Activated effector memory CD4-positive, alpha-beta T cell treated with Interleukin-2 at 50 U/mL for 16 hours (primary cell): Measurements from ENCODE around the gene S100A3.
"Not testable (repeated sequence)": the region's sequence is repeated elsewhere in the genome, so short reads cannot be mapped to it uniquely, and the experiment has no call there.

Experiments used
- DNase-seq: peaks from one replicate; pipeline ENCODE4 v3.0.0-alpha.2; 2020

S100A3 gene, protein sequence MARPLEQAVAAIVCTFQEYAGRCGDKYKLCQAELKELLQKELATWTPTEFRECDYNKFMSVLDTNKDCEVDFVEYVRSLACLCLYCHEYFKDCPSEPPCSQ

DNA sequence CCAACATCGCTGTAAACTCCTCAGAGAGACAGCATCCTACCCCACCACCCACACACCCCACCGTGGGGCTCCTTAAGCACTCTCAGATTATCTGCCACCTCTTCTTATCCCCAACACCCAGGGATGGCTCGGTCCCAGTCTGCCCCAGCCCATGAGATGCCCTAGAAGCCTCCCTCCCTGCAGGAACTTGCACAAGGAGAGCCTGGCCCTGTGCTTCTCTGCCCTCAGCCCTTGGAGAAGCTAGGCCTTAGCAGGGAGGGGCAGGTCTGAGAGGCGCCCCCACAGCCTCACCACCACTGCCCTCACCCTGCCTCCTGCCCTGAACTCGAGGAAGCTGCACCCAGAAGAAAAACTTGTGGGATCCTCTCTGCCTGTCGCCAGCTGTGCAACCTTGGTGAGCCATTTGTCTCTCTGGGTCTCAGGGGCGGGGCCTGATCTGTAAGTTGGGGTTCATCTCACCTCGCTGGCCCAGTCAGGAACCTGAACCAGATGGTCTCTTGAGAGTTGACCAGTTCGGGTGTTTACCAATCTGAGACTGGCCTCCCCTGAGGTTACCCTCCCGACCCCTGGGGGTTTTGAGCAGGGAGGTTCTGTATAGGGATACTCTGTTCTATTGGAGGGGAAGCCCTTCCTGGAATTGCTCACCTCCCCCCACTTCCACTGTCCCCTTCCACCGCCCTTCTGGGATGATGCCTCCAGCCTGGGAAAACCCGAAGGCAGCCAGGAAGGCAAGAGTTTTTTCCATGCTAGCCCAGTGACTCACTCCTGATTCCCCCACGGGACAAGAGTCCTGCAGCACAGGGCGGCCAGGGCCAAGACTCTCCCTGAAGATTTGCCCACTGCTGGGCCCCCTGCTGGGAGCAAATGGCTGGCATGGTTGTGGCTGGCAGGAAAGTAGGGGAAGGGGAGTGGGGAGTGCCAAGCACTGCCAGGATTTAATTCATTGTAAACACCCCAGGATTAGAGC lies at the start of gene S100A3:
Gene S100A3, minus strand, starts transcription at position 537 of the 967 bp plus-strand sequence. CDS start 773 bp downstream, outside the sequence.
- no peak for DNase-seq

- no peak for DNase-seq
These were observed 49.5 kb upstream of the S100A3 start for GRCh38 chr1:153598309-153599172.

GRCh38 chr1:153597206-153597605 lies 48.1 kb upstream of the S100A3 start:
- DNase-seq = no peak

DNA sequence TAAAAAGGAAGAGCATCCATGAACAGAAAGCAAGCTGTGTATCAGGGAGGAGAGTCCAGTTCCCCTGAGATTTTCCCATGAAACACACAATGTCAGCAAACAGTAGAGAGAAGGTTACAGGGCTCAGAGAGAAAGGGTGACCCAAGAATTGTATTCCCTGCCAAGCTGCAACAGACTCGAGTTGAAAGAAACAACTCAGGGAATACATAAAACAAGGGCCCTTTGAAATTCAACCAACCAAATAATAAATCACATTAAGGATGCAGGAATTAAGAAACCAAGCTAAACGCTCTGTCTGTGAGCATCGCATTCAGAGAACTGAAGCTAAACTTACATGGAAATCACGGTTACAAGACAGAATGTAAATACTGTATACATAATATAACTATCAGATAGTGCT lies 43.7 kb upstream of the S100A3 start:
- DNase-seq = no peak

- no peak for DNase-seq
These were observed 39.4 kb upstream of the S100A3 start for GRCh38 chr1:153588482-153588881.

DNA sequence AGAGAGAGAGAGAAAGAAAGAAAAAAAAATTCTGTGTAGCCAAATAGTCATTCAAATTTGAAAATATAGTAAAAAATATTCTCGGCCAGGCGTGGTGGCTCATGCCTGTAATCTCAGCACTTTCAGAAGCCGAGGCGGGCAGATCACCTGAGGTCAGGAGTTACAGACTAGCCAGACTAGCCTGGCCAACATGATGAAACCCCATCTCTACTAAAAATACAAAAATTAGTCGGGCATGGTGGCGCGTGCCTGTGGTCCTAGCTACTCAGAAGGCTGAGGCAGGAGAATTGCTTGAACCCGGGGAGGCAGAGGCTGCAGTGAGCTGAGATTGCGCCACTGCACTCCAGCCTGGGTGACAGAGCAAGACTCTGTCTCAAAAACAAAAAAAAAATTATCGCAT lies 39.0 kb upstream of the S100A3 start:
- DNase-seq = not testable (repeated sequence)

GRCh38 chr1:153587314-153587713 lies 38.3 kb upstream of the S100A3 start:
- DNase-seq = no peak

DNA sequence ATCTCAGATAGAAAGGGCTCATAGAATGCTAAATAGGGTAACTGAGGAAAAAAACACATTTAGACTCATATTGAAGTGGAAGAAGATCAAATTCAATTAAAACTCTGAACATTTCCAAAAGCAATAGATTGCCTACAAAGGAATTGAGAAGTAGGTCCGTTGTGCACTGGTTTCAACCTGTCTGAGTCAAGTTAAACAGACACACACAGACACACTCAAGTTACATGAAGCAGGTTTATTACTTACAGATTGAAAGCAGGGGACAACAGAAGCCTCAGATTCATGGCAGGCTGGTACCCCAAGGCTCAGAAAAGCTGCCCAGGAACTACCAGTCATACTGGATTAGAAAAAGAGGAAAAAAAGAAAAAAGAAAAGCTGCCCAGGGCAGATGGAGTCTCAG lies 37.3 kb upstream of the S100A3 start:
- DNase-seq = no peak

DNA sequence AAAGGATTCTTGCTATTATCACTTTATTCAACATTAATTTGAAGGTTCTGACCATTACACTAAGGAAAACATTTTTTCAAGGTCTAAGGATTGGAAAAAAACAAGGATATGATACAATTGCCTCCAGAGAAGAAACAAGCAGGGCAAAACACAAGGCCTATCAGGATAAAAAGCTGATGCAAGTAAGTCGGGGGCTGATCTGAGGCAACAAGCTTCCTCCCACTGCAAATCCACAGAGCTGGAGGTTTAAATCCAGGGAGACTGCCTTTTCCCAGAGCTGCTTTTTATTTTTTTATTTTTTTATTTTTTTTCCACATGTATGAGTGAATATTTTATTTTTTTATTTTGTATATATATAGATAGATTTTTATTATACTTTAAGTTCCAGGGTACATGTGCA lies 35.9 kb upstream of the S100A3 start:
- DNase-seq = no peak

GRCh38 chr1:153583976-153584375 lies 34.9 kb upstream of the S100A3 start:
- no peak for DNase-seq

- DNase-seq = not testable (repeated sequence)
These were observed 34.5 kb upstream of the S100A3 start for GRCh38 chr1:153583514-153583913.

- not testable (repeated sequence) for DNase-seq
These were observed 33.8 kb upstream of the S100A3 start for GRCh38 chr1:153582836-153583235.

- DNase-seq = no peak
These were observed 29.9 kb upstream of the S100A3 start for GRCh38 chr1:153578936-153579335.

DNA sequence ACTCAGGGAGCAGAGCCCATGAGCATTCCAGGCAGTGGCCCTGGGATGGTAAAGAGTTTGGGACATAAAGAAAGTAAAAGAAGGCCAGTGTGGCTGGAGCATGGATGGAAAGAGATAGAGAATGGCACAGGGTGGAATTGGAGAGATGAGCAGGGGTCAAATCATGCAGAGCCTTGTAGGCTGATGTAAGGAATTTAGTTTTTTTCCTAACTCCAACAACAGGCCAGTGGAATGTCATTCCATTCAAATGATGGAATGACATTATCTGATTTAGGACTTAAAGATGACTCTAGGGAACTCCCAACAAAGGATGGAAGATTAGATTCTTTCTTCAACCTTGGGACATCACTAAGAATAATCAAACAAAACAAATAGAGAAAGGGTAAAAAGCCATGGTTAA lies 29.4 kb upstream of the S100A3 start:
- no peak for DNase-seq

DNA sequence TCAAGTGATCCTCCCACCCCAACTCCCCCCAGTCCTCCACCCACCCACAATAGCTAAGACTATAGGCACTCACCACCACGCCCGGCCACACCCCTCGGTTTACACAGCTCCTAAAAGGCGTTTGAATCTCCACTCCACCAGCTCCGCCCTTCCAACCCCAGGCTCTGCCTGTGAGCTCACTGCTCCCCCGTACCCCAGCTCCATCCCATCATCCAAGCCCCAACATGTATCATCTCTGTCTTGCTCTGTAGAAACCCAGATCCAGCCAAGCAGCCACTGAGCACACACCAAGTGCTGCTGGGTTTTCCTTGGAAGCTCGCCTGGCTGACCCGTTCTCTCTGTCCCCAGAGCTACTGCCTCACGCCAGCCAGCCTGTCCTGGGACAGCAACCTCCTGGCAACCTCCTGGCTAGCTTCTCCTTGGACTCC lies 28.6 kb upstream of the S100A3 start:
- no peak for DNase-seq

DNA sequence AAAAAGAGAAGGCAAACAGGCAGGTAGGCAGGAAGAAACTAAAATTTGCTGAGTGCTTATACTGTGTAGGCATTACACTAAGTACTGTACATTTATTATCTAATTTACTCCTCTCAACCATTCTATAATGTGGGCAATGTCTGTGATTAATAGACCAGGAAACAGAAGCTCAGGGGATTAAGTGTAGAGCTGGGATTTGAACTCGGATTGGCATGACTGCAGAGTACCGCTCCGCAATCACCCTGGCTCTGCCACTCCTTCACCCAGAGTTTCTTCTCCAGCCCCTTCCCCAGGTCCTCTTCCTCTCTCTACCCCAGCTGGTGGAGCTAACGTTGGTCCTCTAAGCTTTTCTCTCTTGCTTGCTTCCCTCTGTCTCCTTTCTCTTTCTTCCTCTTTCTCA lies 28.1 kb upstream of the S100A3 start:
- no peak for DNase-seq

GRCh38 chr1:153575497-153575896 lies 26.4 kb upstream of the S100A3 start:
- not testable (repeated sequence) for DNase-seq

- not testable (repeated sequence) for DNase-seq
These were observed 26.0 kb upstream of the S100A3 start for GRCh38 chr1:153575081-153575491.

- no peak for DNase-seq
These were observed 24.3 kb upstream of the S100A3 start for GRCh38 chr1:153573351-153573750.

- peak; percentile 36 for DNase-seq
These were observed 23.5 kb upstream of the S100A3 start for GRCh38 chr1:153572569-153573015.

GRCh38 chr1:153571706-153572105 lies 22.6 kb upstream of the S100A3 start:
- DNase-seq = no peak

DNA sequence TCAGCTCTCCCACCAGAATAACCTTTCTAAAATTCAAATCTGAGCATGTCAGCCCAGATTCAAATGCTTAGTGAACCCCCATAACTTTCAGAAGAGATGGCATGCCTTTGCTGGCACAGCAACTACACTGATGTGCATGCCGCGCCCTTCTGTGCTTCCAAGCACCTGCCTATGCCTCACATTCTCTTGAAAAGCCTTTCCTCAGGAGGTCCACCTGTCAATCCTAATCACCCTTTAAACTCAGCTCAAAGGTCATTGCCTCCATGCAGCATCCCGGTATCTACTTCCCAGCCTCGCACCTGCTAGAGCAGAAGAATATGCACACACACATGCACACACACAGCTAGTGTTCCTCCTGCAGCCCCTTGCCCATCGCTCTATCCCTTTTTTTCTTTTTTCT lies 21.8 kb upstream of the S100A3 start:
- DNase-seq = no peak

DNA sequence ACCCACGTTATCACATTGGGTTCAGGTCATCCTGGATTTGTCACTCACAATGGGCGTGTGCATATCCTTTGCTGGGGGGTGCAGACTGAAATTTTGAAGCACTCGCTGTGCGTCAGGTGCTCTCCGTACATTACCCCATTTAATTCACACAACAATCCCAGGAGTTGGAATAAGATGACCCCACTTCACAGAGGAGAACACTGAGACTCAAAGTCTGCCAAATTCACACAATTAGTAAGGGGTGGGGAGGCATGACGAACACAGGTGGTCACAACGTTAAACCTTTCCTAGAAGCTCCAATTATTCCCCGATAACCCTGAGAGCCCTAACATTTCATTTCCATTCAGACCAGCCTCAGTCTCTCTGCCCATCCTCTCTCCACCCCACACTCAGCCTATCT lies 20.4 kb upstream of the S100A3 start:
- no peak for DNase-seq
